HG02885 (cell line): Measurements from ENCODE around the gene GCSAML.

ENCODE experiments used
- ATAC-seq: cut with Tn5 transposase; IDR thresholded peaks from one replicate; pipeline ENCODE4 v1.9.1; 2021; ENCODE audit warnings: mild to moderate bottlenecking; ENCODE audit not compliant: unreplicated experiment, poor library complexity

GCSAML gene

DNA sequence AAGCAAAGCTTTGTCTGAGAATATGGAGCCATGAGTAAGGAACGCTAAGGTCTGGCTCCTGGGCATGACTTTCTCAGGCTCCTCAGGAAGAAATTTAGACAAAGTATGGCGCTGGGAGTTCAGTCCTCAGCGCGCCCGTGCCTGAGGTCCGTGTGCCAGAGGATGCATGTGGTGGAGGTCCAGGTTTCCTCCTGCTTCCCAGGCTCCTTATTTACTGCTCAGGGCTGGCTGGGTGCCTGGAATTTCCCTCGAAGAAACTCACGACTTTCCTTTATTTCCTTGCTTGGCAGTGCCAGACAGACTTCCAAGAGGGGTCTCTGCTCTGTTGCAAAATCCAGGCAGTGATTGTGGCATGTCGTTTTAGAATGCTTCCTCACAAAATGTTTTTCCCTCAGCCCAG lies 13.3 kb downstream of the GCSAML start:
- ATAC-seq: no peak

DNA sequence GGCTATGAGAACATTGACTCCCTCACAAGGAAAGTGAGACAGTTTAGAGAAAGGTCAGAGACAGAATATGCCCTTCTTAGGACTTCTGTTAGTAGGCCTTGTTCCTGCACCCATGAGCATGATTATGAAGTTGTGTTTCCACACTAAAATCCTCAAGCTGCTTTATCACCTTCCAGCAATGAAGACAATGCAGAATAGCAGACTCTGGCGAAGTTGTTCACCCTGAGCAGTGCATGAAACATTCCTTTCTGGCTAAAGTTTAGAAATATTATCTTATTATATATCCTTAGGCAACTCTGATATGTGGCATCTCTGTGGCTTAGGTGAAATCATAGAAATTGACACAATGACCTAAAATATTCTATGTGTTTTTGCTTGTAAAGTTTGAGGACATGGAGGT lies 25.3 kb downstream of the GCSAML start:
- no peak for ATAC-seq

GRCh38 chr1:247574664-247575063 lies 25.7 kb downstream of the GCSAML start:
- ATAC-seq: no peak

DNA sequence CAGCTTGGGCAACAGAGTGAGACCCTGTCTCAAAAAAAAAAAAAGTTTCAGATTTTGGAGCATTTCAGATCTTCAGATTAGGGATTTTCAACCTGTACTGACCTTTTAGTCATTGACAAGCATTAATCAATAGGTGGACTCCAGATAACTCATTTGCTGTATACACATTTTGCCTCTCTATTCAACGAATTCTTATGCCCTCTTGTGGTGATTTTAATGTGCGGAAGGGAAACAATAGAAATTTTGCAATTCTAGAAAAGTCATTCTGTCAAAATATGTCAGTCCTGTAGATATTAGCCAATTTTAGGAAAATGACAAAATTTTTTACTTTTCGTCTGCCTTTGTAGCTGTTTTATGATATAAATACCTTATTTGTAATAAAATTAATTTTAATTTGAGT lies 27.6 kb downstream of the GCSAML start:
- ATAC-seq: no peak

GRCh38 chr1:247578946-247579460 lies 30.1 kb downstream of the GCSAML start:
- no peak for ATAC-seq

GRCh38 chr1:247588060-247588459 lies 39.1 kb downstream of the GCSAML start, which contains the start of gene OR2G2:
OR2G2 (plus strand) TSS chr1:247588360; CDS start chr1:247588360, 0 bp downstream.
- ATAC-seq: no peak

GRCh38 chr1:247605286-247605685 lies 56.4 kb downstream of the GCSAML start, which contains the start of gene OR2G3:
OR2G3 (plus strand) TSS chr1:247605586; CDS start chr1:247605586, 0 bp downstream.
- ATAC-seq: no peak

- ATAC-seq: no peak
Observed at GRCh38 chr1:247613405-247613804, 64.5 kb downstream of the GCSAML start.

DNA sequence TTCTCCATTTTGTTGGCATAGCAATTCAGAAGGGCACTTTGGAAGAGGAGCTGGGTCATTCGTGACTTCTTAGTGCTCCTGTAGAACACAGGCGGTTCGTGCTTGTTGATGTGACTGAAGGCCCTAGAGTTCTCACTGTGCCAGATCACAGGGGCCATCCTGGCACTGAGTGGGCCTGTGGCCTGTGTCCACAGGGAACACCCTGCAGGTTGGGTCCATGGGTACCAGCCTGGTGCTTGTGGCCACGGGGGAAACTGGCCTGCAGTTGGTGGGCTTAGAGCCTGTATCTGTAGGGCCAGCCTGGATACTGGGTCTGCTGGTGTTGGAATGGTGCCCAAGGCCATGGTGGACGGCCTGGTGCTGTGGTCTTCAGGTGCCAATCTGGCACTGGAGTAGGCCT lies 65.7 kb downstream of the GCSAML start:
- no peak for ATAC-seq
